Cardiac atrium fibroblast (primary cell): Measurements from ENCODE around the gene PRMT9. TPM values are rescaled to one million over a fixed set of nuclear protein-coding genes. Genes with fewer than 3 reads are reported as not detected.

ENCODE experiments used
- total RNA-seq: library from RNA; depleted of rRNA; stranded (reverse); fragments of >200 nt; gene quantifications from 2 replicates; pipeline ENCODE4 v1.2.3, GENCODE V29; 2015

The PRMT9 gene
- total RNA-seq, result 6.0 and 6.2 TPM in 2 replicates

DNA sequence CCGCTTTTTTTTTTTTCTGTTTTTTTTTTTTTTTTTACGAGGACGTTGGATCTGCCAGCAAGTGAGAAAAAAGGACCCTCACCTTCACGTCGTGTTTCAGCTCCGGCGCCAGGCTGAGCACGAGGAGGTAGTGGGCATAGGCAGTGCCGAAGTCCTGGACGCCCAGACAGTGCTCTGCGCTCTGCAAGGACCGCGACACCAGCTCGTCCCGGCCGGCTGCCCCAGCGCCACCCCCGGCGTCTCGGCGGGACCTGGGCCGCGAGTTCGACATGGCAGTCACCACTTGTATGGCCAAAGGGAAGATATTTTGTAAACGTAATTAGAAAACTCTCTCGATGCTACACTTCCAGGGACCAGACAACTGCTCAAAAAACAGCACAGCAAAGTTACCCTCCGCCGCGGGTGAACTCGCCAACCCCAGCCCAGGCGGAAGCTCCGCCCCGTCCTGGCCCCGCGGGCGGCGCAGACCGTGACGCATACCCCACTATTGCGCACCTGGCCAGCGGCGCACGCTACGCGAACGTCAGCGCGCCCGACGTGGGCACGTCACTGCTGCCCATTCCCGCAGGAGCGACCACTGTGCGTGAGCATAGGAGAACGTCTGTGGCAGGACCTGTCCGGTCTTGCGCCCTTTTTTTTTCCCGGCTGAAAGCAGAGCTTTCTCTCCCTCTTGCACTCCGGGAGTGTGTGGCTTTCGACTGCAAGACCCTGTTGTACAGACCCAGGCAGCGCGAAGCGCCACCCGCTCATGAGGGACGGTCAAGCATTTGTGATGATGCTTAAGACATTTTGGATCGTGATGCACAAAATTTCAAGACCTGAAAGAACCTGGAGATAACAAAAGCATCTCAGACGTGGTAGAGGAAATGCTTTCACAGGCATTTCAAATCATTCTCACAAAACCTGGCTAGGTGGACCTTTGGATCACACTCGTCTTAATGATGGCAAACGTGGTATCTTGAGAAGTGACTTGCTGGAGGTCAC is at the start of gene PRMT9:
TSS of gene PRMT9 (minus strand) at position 447 of the 984 bp plus-strand sequence. CDS start at position 271, 176 bp downstream.

DNA sequence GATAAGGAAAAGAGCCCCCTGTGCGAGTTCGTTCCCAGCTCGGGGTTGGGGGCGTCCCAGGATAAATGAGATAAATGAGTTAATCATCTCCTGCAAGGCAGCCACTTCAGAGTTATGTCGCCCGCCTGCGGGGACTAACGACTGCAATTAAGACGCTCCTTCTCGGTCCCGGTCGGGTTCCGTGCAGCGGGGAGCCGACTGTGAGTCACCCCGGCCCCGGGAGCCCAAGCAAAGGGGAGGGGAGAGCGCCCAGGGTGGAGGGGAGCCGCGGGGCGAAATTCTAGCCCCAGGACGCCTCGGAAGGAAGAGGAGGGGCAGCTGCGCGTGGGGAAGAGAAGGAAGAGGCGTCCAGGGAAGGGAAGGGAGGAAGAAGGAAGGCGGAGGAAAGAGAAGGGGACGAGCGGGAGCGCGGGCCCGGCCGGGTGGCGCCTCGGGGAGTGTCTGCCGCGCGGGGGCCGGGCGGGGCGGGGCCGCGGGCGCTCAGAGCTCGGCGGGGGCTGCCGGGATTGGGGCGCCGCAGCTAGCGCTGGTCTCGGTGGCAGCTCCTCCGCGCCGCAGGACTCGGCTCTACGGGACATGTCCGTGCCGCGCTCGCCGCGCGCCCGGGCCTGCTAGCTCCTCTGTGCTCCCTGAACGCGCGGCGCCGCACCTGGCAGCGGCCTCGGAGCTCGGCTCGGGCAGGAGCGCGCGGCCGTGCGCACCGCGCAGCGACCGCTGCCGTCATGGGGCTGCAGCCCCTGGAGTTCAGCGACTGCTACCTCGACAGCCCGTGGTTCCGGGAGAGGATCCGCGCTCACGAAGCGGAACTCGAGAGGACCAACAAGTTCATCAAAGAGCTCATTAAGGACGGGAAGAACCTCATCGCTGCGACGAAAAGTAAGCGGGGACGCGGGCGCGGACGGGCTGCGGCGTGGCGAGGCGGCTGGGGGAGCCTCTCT is 47.9 kb upstream of the PRMT9 start, which contains the start of gene ARHGAP10:
TSS of gene ARHGAP10 (plus strand) at position 509 of the 938 bp plus-strand sequence. CDS start at position 723, 214 bp downstream.

DNA sequence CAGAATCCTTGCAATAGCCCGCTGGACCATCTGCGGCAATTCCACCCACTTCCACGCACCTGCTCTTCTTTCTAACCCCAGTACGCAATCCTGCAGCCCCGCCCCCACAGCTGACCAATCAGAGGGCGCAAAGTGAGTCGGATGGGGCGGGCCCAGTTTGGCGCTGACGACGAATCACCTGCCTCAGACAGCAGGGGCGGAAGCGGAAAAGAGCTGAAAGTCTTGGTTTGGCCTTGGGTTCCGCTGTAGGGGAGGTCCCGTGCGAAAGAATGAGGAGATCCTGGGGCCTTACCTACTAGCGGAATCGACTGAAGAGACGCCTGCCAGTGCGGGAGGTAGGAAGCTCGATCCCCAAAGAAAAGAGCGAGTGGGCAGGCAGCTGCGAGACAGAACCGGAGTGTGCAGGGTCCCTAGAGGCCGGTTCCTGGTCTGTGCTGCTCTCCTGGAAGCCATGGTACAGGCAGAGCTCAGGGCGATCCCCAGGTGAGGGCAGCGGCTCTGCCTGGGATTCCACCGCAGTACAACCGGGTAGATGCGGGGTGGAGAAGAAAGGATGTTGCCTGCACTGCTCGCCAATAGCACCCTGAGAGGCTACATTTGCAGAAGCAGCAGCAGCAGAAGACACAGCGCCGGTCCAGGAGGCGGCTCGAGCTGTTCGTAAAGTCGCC is 66.7 kb downstream of the PRMT9 start, which contains the start of gene TMEM184C:
TSS of gene TMEM184C (plus strand) at position 225 of the 668 bp plus-strand sequence. CDS start 560 bp downstream, outside the sequence.

Other genes starting within 250 kb of the PRMT9 start
- 8.3 and 12.3 TPM in 2 replicates for gene EDNRA, start 203.1 kb downstream of the PRMT9 start, total RNA-seq
- 26.2 and 30.3 TPM in 2 replicates for gene TMEM184C, start 66.8 kb downstream of the PRMT9 start, total RNA-seq
- 19.3 and 20.9 TPM in 2 replicates for gene ARHGAP10, start 47.9 kb upstream of the PRMT9 start, total RNA-seq